Panc1 (cell line): ENCODE results near the gene LRRC39.

Experiments
- POLR2AphosphoS5 ChIP-seq: IDR thresholded peaks from 2 replicates; pipeline ENCODE4 v1.6.1; 2012; ENCODE audit warnings: mild to moderate bottlenecking, low read depth, low read length, moderate library complexity
- TCF7L2 ChIP-seq: IDR thresholded peaks from 2 replicates; pipeline ENCODE4 v1.6.1; 2011; ENCODE audit warnings: mild to moderate bottlenecking, low read depth, low read length, inconsistent platforms
- TF ChIP-seq, protein P1 (sequence below): fragments of 450-650 bp; IDR thresholded peaks from 2 replicates; pipeline ENCODE4 v1.5.1; 2017; ENCODE audit warnings: mild to moderate bottlenecking
- TF ChIP-seq, protein P2 (sequence below), 2 experiments: IDR thresholded peaks; 2 replicates each; pipeline ENCODE4 v1.6.1; 2011 to 2012; ENCODE audit warnings: low read depth in 2 of 2, control low read depth in 1 of 2, low read length in 1 of 2, mild to moderate bottlenecking in 1 of 2, moderate library complexity in 1 of 2; ENCODE audit not compliant: insufficient read depth in 1 of 2

DNA sequence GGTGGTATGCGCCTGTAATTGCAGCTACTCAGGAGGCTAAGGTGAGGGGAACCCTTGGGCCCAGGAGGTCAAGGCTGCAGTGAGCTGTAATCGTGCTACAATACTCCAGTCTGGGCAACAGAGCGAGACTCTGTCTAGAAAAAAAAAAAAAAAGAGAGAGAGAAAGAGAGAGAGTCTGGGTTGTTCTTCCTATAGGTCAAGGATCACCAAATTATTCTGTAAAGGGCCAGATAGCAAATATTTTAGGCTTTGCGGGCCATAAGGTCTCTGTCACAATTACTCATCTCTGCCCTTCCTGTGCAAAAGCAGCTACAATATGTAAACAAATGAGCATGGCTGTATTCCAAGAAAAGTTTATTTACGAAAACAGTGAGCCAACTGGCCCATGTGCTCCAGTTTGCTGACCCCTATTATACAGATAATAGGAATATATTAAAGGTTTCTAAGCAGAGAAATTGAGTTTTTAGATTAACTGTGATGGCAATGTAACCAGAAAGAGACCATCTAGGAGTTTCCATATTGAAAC lies 47.4 kb downstream of the LRRC39 start:
- TF ChIP-seq, protein P1, sequence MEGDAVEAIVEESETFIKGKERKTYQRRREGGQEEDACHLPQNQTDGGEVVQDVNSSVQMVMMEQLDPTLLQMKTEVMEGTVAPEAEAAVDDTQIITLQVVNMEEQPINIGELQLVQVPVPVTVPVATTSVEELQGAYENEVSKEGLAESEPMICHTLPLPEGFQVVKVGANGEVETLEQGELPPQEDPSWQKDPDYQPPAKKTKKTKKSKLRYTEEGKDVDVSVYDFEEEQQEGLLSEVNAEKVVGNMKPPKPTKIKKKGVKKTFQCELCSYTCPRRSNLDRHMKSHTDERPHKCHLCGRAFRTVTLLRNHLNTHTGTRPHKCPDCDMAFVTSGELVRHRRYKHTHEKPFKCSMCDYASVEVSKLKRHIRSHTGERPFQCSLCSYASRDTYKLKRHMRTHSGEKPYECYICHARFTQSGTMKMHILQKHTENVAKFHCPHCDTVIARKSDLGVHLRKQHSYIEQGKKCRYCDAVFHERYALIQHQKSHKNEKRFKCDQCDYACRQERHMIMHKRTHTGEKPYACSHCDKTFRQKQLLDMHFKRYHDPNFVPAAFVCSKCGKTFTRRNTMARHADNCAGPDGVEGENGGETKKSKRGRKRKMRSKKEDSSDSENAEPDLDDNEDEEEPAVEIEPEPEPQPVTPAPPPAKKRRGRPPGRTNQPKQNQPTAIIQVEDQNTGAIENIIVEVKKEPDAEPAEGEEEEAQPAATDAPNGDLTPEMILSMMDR = no peak
- TF ChIP-seq, protein P2, sequence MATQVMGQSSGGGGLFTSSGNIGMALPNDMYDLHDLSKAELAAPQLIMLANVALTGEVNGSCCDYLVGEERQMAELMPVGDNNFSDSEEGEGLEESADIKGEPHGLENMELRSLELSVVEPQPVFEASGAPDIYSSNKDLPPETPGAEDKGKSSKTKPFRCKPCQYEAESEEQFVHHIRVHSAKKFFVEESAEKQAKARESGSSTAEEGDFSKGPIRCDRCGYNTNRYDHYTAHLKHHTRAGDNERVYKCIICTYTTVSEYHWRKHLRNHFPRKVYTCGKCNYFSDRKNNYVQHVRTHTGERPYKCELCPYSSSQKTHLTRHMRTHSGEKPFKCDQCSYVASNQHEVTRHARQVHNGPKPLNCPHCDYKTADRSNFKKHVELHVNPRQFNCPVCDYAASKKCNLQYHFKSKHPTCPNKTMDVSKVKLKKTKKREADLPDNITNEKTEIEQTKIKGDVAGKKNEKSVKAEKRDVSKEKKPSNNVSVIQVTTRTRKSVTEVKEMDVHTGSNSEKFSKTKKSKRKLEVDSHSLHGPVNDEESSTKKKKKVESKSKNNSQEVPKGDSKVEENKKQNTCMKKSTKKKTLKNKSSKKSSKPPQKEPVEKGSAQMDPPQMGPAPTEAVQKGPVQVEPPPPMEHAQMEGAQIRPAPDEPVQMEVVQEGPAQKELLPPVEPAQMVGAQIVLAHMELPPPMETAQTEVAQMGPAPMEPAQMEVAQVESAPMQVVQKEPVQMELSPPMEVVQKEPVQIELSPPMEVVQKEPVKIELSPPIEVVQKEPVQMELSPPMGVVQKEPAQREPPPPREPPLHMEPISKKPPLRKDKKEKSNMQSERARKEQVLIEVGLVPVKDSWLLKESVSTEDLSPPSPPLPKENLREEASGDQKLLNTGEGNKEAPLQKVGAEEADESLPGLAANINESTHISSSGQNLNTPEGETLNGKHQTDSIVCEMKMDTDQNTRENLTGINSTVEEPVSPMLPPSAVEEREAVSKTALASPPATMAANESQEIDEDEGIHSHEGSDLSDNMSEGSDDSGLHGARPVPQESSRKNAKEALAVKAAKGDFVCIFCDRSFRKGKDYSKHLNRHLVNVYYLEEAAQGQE (IDR thresholded peaks at IDR 0.05; ENCODE audit: insufficient read depth in 1 of 2, low read depth in 2 of 2, low read length in 1 of 2) = no peak
- no peak for TF ChIP-seq POLR2AphosphoS5
- no peak for TF ChIP-seq TCF7L2
